Measurements from ENCODE around the gene TNFSF10. TPM values are rescaled to one million over a fixed set of nuclear protein-coding genes. Genes with fewer than 3 reads are reported as not detected.

TNFSF10 gene
- total RNA-seq, 2 experiments from 2014 or later, result 9.2 to 9.5 TPM

GRCh38 chr3:172536505-172536904 is 13.3 kb upstream of the TNFSF10 start:
- H3K4me1 Mint-ChIP-seq (ENCODE audit: low read depth), result peaks cover 40% of the 10 kb centered on the region
- peaks cover 25% of the 10 kb centered on the region for H3K4me1 ChIP-seq (ENCODE audit: insufficient read depth, low read length)
- ChIA-PET CTCF (no interaction called here), POLR2A (interaction anchor here (1.0 to 1.8 kb wide), 4 partner anchors 10 to 26 kb away, joined by 3 to 6 read pairs (median 3); no protein-coding TSS in a partner anchor)
- DNase-seq, result no peak
- TF ChIP-seq, protein P1, sequence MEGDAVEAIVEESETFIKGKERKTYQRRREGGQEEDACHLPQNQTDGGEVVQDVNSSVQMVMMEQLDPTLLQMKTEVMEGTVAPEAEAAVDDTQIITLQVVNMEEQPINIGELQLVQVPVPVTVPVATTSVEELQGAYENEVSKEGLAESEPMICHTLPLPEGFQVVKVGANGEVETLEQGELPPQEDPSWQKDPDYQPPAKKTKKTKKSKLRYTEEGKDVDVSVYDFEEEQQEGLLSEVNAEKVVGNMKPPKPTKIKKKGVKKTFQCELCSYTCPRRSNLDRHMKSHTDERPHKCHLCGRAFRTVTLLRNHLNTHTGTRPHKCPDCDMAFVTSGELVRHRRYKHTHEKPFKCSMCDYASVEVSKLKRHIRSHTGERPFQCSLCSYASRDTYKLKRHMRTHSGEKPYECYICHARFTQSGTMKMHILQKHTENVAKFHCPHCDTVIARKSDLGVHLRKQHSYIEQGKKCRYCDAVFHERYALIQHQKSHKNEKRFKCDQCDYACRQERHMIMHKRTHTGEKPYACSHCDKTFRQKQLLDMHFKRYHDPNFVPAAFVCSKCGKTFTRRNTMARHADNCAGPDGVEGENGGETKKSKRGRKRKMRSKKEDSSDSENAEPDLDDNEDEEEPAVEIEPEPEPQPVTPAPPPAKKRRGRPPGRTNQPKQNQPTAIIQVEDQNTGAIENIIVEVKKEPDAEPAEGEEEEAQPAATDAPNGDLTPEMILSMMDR (IDR thresholded peaks at IDR 0.05), result no peak
- peak overlapping the region; percentile 68 for H3K27ac Mint-ChIP-seq
- intact Hi-C loops (cut with DNase I, micrococcal nuclease), result no loop called here
- no peak overlapping the region for H3K27ac ChIP-seq (ENCODE audit: low read depth in 1 of 2, low read length in 2 of 2)
- no peak for ATAC-seq (ENCODE audit: poor library complexity)
- H3K4me3 ChIP-seq (ENCODE audit: low read length), result no peak overlapping the region
- peaks cover 4 to 5% of the 10 kb centered on the region in 2 experiments for H3K9me3 ChIP-seq (ENCODE audit: control insufficient read depth in 1 of 2, insufficient read depth in 1 of 2, low read length in 2 of 2)
- no peaks in the 10 kb centered on the region for H3K36me3 Mint-ChIP-seq (ENCODE audit: low read depth)
- H3K36me3 ChIP-seq (ENCODE audit: insufficient read depth, low read length), result no peaks in the 10 kb centered on the region
- no peaks in the 10 kb centered on the region for H3K27me3 Mint-ChIP-seq
- H3K27me3 ChIP-seq (ENCODE audit: control insufficient read depth in 1 of 2, insufficient read depth in 2 of 2, low read length in 2 of 2), result no peaks in the 10 kb centered on the region
- H3K9me3 Mint-ChIP-seq, result peaks cover 3% of the 10 kb centered on the region
- no peak overlapping the region for H3K4me3 Mint-ChIP-seq

GRCh38 chr3:172530566-172530965 is 7.3 kb upstream of the TNFSF10 start:
- POLR2A ChIA-PET, result interaction anchor here (0.9 to 2.3 kb wide), 12 partner anchors 8 to 66 kb away, joined by 3 to 13 read pairs (median 5); partner anchors contain the start of gene TNFSF10
- H3K4me1 Mint-ChIP-seq (ENCODE audit: low read depth), result peaks cover 31% of the 10 kb centered on the region
- peak overlapping the region; percentile 77 for H3K27ac Mint-ChIP-seq
- Histone ChIP-seq H3K9me3 (ENCODE audit: control insufficient read depth in 1 of 2, insufficient read depth in 1 of 2, low read length in 2 of 2) (peaks cover 4 to 5% of the 10 kb centered on the region in 2 experiments), H3K27me3 (ENCODE audit: control insufficient read depth in 1 of 2, insufficient read depth in 2 of 2, low read length in 2 of 2) (no peaks in the 10 kb centered on the region), H3K4me1 (ENCODE audit: insufficient read depth, low read length) (peaks cover 15% of the 10 kb centered on the region), H3K36me3 (ENCODE audit: insufficient read depth, low read length) (no peaks in the 10 kb centered on the region), H3K27ac (ENCODE audit: low read depth in 1 of 2, low read length in 2 of 2) (no peak overlapping the region), H3K4me3 (ENCODE audit: low read length) (no peak overlapping the region)
- TF ChIP-seq, protein P1 (IDR thresholded peaks at IDR 0.05), result no peak
- CTCF ChIA-PET, result interaction anchor here (0.6 to 3.7 kb wide), 6 partner anchors 8 to 1071 kb away, joined by 3 to 17 read pairs (median 5); no protein-coding TSS in a partner anchor
- peak overlapping the region; percentile 46 for H3K4me3 Mint-ChIP-seq
- peaks cover 3% of the 10 kb centered on the region for H3K9me3 Mint-ChIP-seq
- peak; percentile 70 for ATAC-seq (ENCODE audit: poor library complexity)
- intact Hi-C loops (cut with DNase I, micrococcal nuclease), result no loop called here
- H3K27me3 Mint-ChIP-seq, result no peaks in the 10 kb centered on the region
- H3K36me3 Mint-ChIP-seq (ENCODE audit: low read depth), result no peaks in the 10 kb centered on the region
- peak in 4 of 14 experiments; percentile 27 to 56 (median 55) for DNase-seq

- H3K27ac ChIP-seq (ENCODE audit: low read depth in 1 of 2, low read length in 2 of 2), result no peak overlapping the region
- peak; percentile 59 for ATAC-seq (ENCODE audit: poor library complexity)
Observed at GRCh38 chr3:172530101-172530561, 6.9 kb upstream of the TNFSF10 start.

More at GRCh38 chr3:172530101-172530561, 6.9 kb upstream of the TNFSF10 start:
- H3K27ac Mint-ChIP-seq, result peak overlapping the region; percentile 77
- H3K36me3 ChIP-seq (ENCODE audit: insufficient read depth, low read length), result no peaks in the 10 kb centered on the region
- no peaks in the 10 kb centered on the region for H3K9me3 Mint-ChIP-seq
- no peaks in the 10 kb centered on the region for H3K27me3 Mint-ChIP-seq
- H3K4me1 ChIP-seq (ENCODE audit: insufficient read depth, low read length), result peaks cover 15% of the 10 kb centered on the region
- ChIA-PET POLR2A (interaction anchor here (0.9 to 2.3 kb wide), 12 partner anchors 7 to 66 kb away, joined by 3 to 13 read pairs (median 5); partner anchors contain the start of gene TNFSF10), CTCF (interaction anchor here (0.6 to 3.7 kb wide), 6 partner anchors 8 to 1071 kb away, joined by 3 to 17 read pairs (median 5); no protein-coding TSS in a partner anchor)
- H3K4me3 ChIP-seq (ENCODE audit: low read length), result no peak overlapping the region
- H3K4me1 Mint-ChIP-seq (ENCODE audit: low read depth), result peaks cover 29% of the 10 kb centered on the region
- intact Hi-C loops (cut with DNase I, micrococcal nuclease), result no loop called here
- no peaks in the 10 kb centered on the region for H3K27me3 ChIP-seq (ENCODE audit: control insufficient read depth in 1 of 2, insufficient read depth in 2 of 2, low read length in 2 of 2)
- H3K4me3 Mint-ChIP-seq, result peak overlapping the region; percentile 46
- TF ChIP-seq, protein P1 (IDR thresholded peaks at IDR 0.05), result no peak
- peaks cover 4 to 5% of the 10 kb centered on the region in 2 experiments for H3K9me3 ChIP-seq (ENCODE audit: control insufficient read depth in 1 of 2, insufficient read depth in 1 of 2, low read length in 2 of 2)
- peak in 1 of 14 experiments; percentile 26 for DNase-seq
- H3K36me3 Mint-ChIP-seq (ENCODE audit: low read depth), result no peaks in the 10 kb centered on the region
